Fibroblast of lung (primary cell): ENCODE results near the gene TANC1. TPM values are rescaled to one million over a fixed set of nuclear protein-coding genes. Genes with fewer than 3 reads are reported as not detected.

ENCODE experiments used
- DNase-seq, 2 donors: peaks; one replicate each; pipeline versions ENCODE4 v3.0.0 to v3.0.0-alpha.2; 2010; ENCODE audit warnings: low read depth in 2 of 2
- H2AFZ ChIP-seq: 2 replicates; pipeline ENCODE4 v1.5.1; 2012; ENCODE audit warnings: low read length, control low read depth, inconsistent platforms
- H3K27ac ChIP-seq: 2 replicates; pipeline ENCODE4 v1.5.1; 2011; ENCODE audit warnings: low read length, control low read depth; ENCODE audit not compliant: insufficient read depth
- H3K27me3 ChIP-seq: 2 replicates; pipeline ENCODE4 v1.5.1; 2011; ENCODE audit warnings: mild to moderate bottlenecking, low read length; ENCODE audit not compliant: control insufficient read depth, insufficient read depth
- H3K36me3 ChIP-seq: 2 replicates; pipeline ENCODE4 v1.5.1; 2011; ENCODE audit warnings: low read length; ENCODE audit not compliant: control insufficient read depth, insufficient read depth
- H3K4me1 ChIP-seq: 2 replicates; pipeline ENCODE4 v1.5.1; 2011; ENCODE audit warnings: low read length; ENCODE audit not compliant: control insufficient read depth, insufficient read depth; ENCODE audit errors: extremely low read depth
- H3K4me2 ChIP-seq: 2 replicates; pipeline ENCODE4 v1.5.1; 2011; ENCODE audit warnings: low read length, control low read depth; ENCODE audit not compliant: insufficient read depth; ENCODE audit errors: extremely low read depth
- H3K4me3 ChIP-seq, 4 experiments: fragments of 200-600 bp in 1 of 4; sonication (generic) in 1 of 4; replicated peaks in 1 of 4; 2 replicates each; pipeline ENCODE4 v1.5.1; 2011 to 2016; ENCODE audit warnings: low read length in 4 of 4, low read depth in 3 of 4, mild to moderate bottlenecking in 3 of 4, control low read depth in 2 of 4, inconsistent platforms in 1 of 4, mixed read lengths in 1 of 4; ENCODE audit not compliant: insufficient read depth in 1 of 4; ENCODE audit errors: control extremely low read depth in 1 of 4
- H3K79me2 ChIP-seq: 2 replicates; pipeline ENCODE4 v1.5.1; 2012; ENCODE audit warnings: mild to moderate bottlenecking, low read length, inconsistent platforms; ENCODE audit not compliant: control insufficient read depth, insufficient read depth
- H3K9ac ChIP-seq: 2 replicates; pipeline ENCODE4 v1.5.1; 2011; ENCODE audit warnings: mild to moderate bottlenecking, low read length, control low read depth; ENCODE audit not compliant: insufficient read depth
- H3K9me3 ChIP-seq: 2 replicates; pipeline ENCODE4 v1.5.1; 2012; ENCODE audit warnings: low read depth, low read length; ENCODE audit not compliant: control insufficient read depth, insufficient read depth
- H4K20me1 ChIP-seq: 2 replicates; pipeline ENCODE4 v1.5.1; 2011; ENCODE audit warnings: low read length; ENCODE audit not compliant: control insufficient read depth, insufficient read depth; ENCODE audit errors: extremely low read depth
- CTCF ChIP-seq, 2 donors: IDR thresholded peaks in 1 of 2; conservative IDR thresholded peaks in 1 of 2; 1 replicate in 1 of 2; 2 replicates in 1 of 2; pipeline ENCODE4 v1.5.1; 2011 to 2012; ENCODE audit warnings: low read length in 2 of 2, control low read depth in 1 of 2, inconsistent platforms in 1 of 2, low read depth in 1 of 2, mild to moderate bottlenecking in 1 of 2
- EZH2 ChIP-seq: IDR thresholded peaks from 2 replicates; pipeline ENCODE4 v1.5.1; 2012; ENCODE audit warnings: low read length, control low read depth, mild to moderate bottlenecking; ENCODE audit errors: missing control alignments
- polyA plus RNA-seq, 2 donors: library from polyadenylated mRNA; depleted of rRNA in 1 of 2; stranded (reverse) in 1 of 2; unstranded in 1 of 2; fragments of >200 nt; gene quantifications; 2 replicates each; pipeline ENCODE4 v1.2.1, GENCODE V29; 2011 to 2012; ENCODE audit warnings: missing spikeins in 1 of 2
- total RNA-seq: library from RNA; depleted of rRNA; stranded (reverse); fragments of >200 nt; gene quantifications from 2 replicates; pipeline ENCODE4 v1.2.1, GENCODE V29; 2014

Gene TANC1
- total and polyA plus RNA-seq, 2 donors (not counting 1 experiment from before 2014, with no cell fraction given): 32.7 to 41.9 TPM

GRCh38 chr2:159013103-159013502, 44.7 kb downstream of the TANC1 start:
- no peak for DNase-seq
- Histone ChIP-seq H4K20me1 (no peaks in the 10 kb centered on the region), H2AFZ (no peak overlapping the region), H3K9me3 (no peaks in the 10 kb centered on the region), H3K36me3 (no peaks in the 10 kb centered on the region), H3K79me2 (peaks cover 11% of the 10 kb centered on the region), H3K4me3 (no peak overlapping the region), H3K27me3 (no peaks in the 10 kb centered on the region), H3K9ac (no peak overlapping the region), H3K4me2 (no peak overlapping the region), H3K4me1 (peaks cover 5% of the 10 kb centered on the region), H3K27ac (no peak overlapping the region)
- TF ChIP-seq CTCF (conservative IDR thresholded peaks at IDR 0.05 in 1 of 2, IDR thresholded peaks at IDR 0.05 in 1 of 2; ENCODE audit: low read depth in 1 of 2, low read length in 2 of 2) (no peak), EZH2 (no peak)

- H2AFZ ChIP-seq: no peak overlapping the region
- no peaks in the 10 kb centered on the region for H3K9me3 ChIP-seq
- H3K4me3 ChIP-seq: no peak overlapping the region
- no peaks in the 10 kb centered on the region for H3K27me3 ChIP-seq
- no peak for DNase-seq
- H3K27ac ChIP-seq: no peak overlapping the region
- no peak overlapping the region for H3K4me2 ChIP-seq
- peaks cover 5% of the 10 kb centered on the region for H3K4me1 ChIP-seq
- TF ChIP-seq CTCF (conservative IDR thresholded peaks at IDR 0.05 in 1 of 2, IDR thresholded peaks at IDR 0.05 in 1 of 2; ENCODE audit: low read depth in 1 of 2, low read length in 2 of 2) (no peak), EZH2 (no peak)
- no peak overlapping the region for H3K9ac ChIP-seq
- H3K79me2 ChIP-seq: peaks cover 3% of the 10 kb centered on the region
- H4K20me1 ChIP-seq: no peaks in the 10 kb centered on the region
- H3K36me3 ChIP-seq: no peaks in the 10 kb centered on the region
These were observed 46.7 kb downstream of the TANC1 start for GRCh38 chr2:159015174-159015573.

- TF ChIP-seq CTCF (conservative IDR thresholded peaks at IDR 0.05 in 1 of 2, IDR thresholded peaks at IDR 0.05 in 1 of 2; ENCODE audit: low read depth in 1 of 2, low read length in 2 of 2) (no peak), EZH2 (no peak)
- H3K79me2 ChIP-seq: peaks cover 3% of the 10 kb centered on the region
- no peak overlapping the region for H3K27ac ChIP-seq
- H3K4me2 ChIP-seq: no peak overlapping the region
- H3K4me1 ChIP-seq: peaks cover 5% of the 10 kb centered on the region
- no peaks in the 10 kb centered on the region for H4K20me1 ChIP-seq
- no peak for DNase-seq
- H2AFZ ChIP-seq: no peak overlapping the region
- H3K4me3 ChIP-seq: no peak overlapping the region
- no peaks in the 10 kb centered on the region for H3K36me3 ChIP-seq
- no peaks in the 10 kb centered on the region for H3K9me3 ChIP-seq
- no peak overlapping the region for H3K9ac ChIP-seq
- H3K27me3 ChIP-seq: no peaks in the 10 kb centered on the region
These were observed 47.4 kb downstream of the TANC1 start for GRCh38 chr2:159015823-159016222.
